Smooth muscle cell (in vitro differentiated cells): ENCODE measurements around the gene CRIM1. TPM values are rescaled to one million over a fixed set of nuclear protein-coding genes. Genes with fewer than 3 reads are reported as not detected.

Experiments used
- DNase-seq: peaks from one replicate; lab custom pipeline; 2025; ENCODE audit not compliant: unreplicated experiment; lab: John Stamatoyannopoulos, UW
- H2AFZ ChIP-seq: fragments of 200-600 bp; sonication (generic); 2 replicates; pipeline ENCODE4 v1.6.0; 2016; ENCODE audit warnings: antibody characterized with exemption, low read depth, mild to moderate bottlenecking
- H3F3A ChIP-seq: fragments of 200-600 bp; sonication (generic); 2 replicates; pipeline ENCODE4 v1.6.0; 2017; ENCODE audit warnings: antibody characterized with exemption, low read depth
- H3K27ac ChIP-seq: fragments of 200-600 bp; sonication (generic); 2 replicates; pipeline ENCODE4 v1.5.1; 2016; ENCODE audit warnings: low read depth, mild to moderate bottlenecking
- H3K27me3 ChIP-seq: fragments of 200-600 bp; sonication (generic); 2 replicates; pipeline ENCODE4 v1.6.1; 2016; ENCODE audit warnings: low read depth, mild to moderate bottlenecking
- H3K36me3 ChIP-seq: fragments of 200-600 bp; sonication (generic); 2 replicates; pipeline ENCODE4 v1.5.1; 2016; ENCODE audit warnings: low read depth
- H3K4me1 ChIP-seq: fragments of 200-600 bp; sonication (generic); 2 replicates; pipeline ENCODE4 v1.5.1; 2016; ENCODE audit warnings: low read depth
- H3K4me2 ChIP-seq: fragments of 200-600 bp; sonication (generic); 2 replicates; pipeline ENCODE4 v1.6.0; 2016; ENCODE audit warnings: mild to moderate bottlenecking
- H3K4me3 ChIP-seq: fragments of 200-600 bp; sonication (generic); 2 replicates; pipeline ENCODE4 v1.5.1; 2016; ENCODE audit warnings: mild to moderate bottlenecking
- H3K79me2 ChIP-seq: fragments of 200-600 bp; sonication (generic); 2 replicates; pipeline ENCODE4 v1.6.0; 2016; ENCODE audit warnings: low read depth, mild to moderate bottlenecking
- H3K9ac ChIP-seq: fragments of 200-600 bp; sonication (generic); 2 replicates; pipeline ENCODE4 v1.6.0; 2016; ENCODE audit warnings: low read depth
- H3K9me3 ChIP-seq: fragments of 200-600 bp; sonication (generic); replicated peaks from 2 replicates; pipeline ENCODE4 v1.5.1; 2016; ENCODE audit warnings: low read depth
- H4K20me1 ChIP-seq: fragments of 200-600 bp; sonication (generic); 2 replicates; pipeline ENCODE4 v1.6.0; 2016; ENCODE audit warnings: low read depth
- CTCF ChIP-seq: fragments of 200-600 bp; sonication (generic); IDR thresholded peaks from 2 replicates; pipeline ENCODE4 v1.5.1; 2017; ENCODE audit warnings: borderline replicate concordance, mild to moderate bottlenecking, antibody characterized with exemption; ENCODE audit not compliant: insufficient read depth, poor library complexity, severe bottlenecking
- WGBS: methylation state at CpG from one replicate; pipeline ENCODE4 v1.1.7; 2016; ENCODE audit warnings: low lambda C conversion rate; 5-methylcytosine and 5-hydroxymethylcytosine counted together
- polyA plus RNA-seq: library from polyadenylated mRNA; unstranded; fragments of >200 nt; fragmentation: Nextera tagmentation; extraction: Ambion mirVana; gene quantifications from 2 replicates; pipeline ENCODE4 v1.2.1, GENCODE V29; 2016
- total RNA-seq: library from RNA; depleted of rRNA; stranded (reverse); fragments of >200 nt; gene quantifications from 2 replicates; pipeline ENCODE4 v1.2.3, GENCODE V29; 2014

The CRIM1 gene
- total and polyA plus RNA-seq, 2 experiments from 2014 or later, result 10.1 to 28.0 TPM

GRCh38 chr2:36512705-36513104 lies 157.1 kb downstream of the CRIM1 start:
- H3K27ac ChIP-seq, result peak overlapping the region; percentile 30
- 49% methylated on average over 3 of the region's 3 CpGs for WGBS
- no peaks in the 10 kb centered on the region for H3K36me3 ChIP-seq

GRCh38 chr2:36513661-36514060 lies 158.1 kb downstream of the CRIM1 start:
- no peak for TF ChIP-seq CTCF
- H3K9me3 ChIP-seq, result no peaks in the 10 kb centered on the region
- 96% methylated on average over 2 of the region's 2 CpGs for WGBS
- H3K79me2 ChIP-seq, result no peaks in the 10 kb centered on the region
- H3F3A ChIP-seq, result no peaks in the 10 kb centered on the region
- no peak overlapping the region for H3K27ac ChIP-seq
- H3K4me2 ChIP-seq, result no peak overlapping the region
- no peak overlapping the region for H2AFZ ChIP-seq
- no peak overlapping the region for H3K4me3 ChIP-seq
- no peak for DNase-seq
- H3K9ac ChIP-seq, result no peak overlapping the region
- no peaks in the 10 kb centered on the region for H3K4me1 ChIP-seq
- H3K27me3 ChIP-seq, result no peaks in the 10 kb centered on the region
- H3K36me3 ChIP-seq, result no peaks in the 10 kb centered on the region
- H4K20me1 ChIP-seq, result no peaks in the 10 kb centered on the region

More at GRCh38 chr2:36512705-36513104, 157.1 kb downstream of the CRIM1 start:
- Histone ChIP-seq H3K4me1 (no peaks in the 10 kb centered on the region), H3K4me2 (no peak overlapping the region), H2AFZ (no peak overlapping the region), H4K20me1 (no peaks in the 10 kb centered on the region), H3F3A (no peaks in the 10 kb centered on the region), H3K4me3 (no peak overlapping the region), H3K27me3 (no peaks in the 10 kb centered on the region), H3K9me3 (no peaks in the 10 kb centered on the region), H3K9ac (no peak overlapping the region), H3K79me2 (no peaks in the 10 kb centered on the region)
- TF ChIP-seq CTCF, result no peak
- no peak for DNase-seq

- DNase-seq, result no peak
- H3K4me1 ChIP-seq, result no peaks in the 10 kb centered on the region
- no peak overlapping the region for H3K4me3 ChIP-seq
- H3K79me2 ChIP-seq, result no peaks in the 10 kb centered on the region
- TF ChIP-seq CTCF, result no peak
- H3F3A ChIP-seq, result no peaks in the 10 kb centered on the region
- no peak overlapping the region for H3K4me2 ChIP-seq
- no peaks in the 10 kb centered on the region for H3K36me3 ChIP-seq
- 89% methylated on average over 7 of the region's 7 CpGs for WGBS
- peak overlapping the region; percentile 81 for H3K27ac ChIP-seq
- H3K9ac ChIP-seq, result peak overlapping the region; percentile 27
- H4K20me1 ChIP-seq, result no peaks in the 10 kb centered on the region
- H3K9me3 ChIP-seq, result no peaks in the 10 kb centered on the region
- H3K27me3 ChIP-seq, result no peaks in the 10 kb centered on the region
- no peak overlapping the region for H2AFZ ChIP-seq
Measured at GRCh38 chr2:36515538-36515937, 160.0 kb downstream of the CRIM1 start.

- no peaks in the 10 kb centered on the region for H4K20me1 ChIP-seq
- TF ChIP-seq CTCF, result no peak
- H3K36me3 ChIP-seq, result no peaks in the 10 kb centered on the region
- H3K9me3 ChIP-seq, result no peaks in the 10 kb centered on the region
- H3K27me3 ChIP-seq, result no peaks in the 10 kb centered on the region
- 68% methylated on average over 8 of the region's 8 CpGs for WGBS
- H3K9ac ChIP-seq, result peak overlapping the region; percentile 27
- no peak overlapping the region for H3K4me2 ChIP-seq
- no peaks in the 10 kb centered on the region for H3F3A ChIP-seq
- no peak for DNase-seq
- no peak overlapping the region for H2AFZ ChIP-seq
- H3K79me2 ChIP-seq, result no peaks in the 10 kb centered on the region
- H3K27ac ChIP-seq, result peak overlapping the region; percentile 81
- no peak overlapping the region for H3K4me3 ChIP-seq
- no peaks in the 10 kb centered on the region for H3K4me1 ChIP-seq
Measured at GRCh38 chr2:36516136-36516870, 160.7 kb downstream of the CRIM1 start.
